ENCODE measurements around the gene TMEM234. TPM values are rescaled to one million over a fixed set of nuclear protein-coding genes. Genes with fewer than 3 reads are reported as not detected.
"Not testable (repeated sequence)": the region's sequence is repeated elsewhere in the genome, so short reads cannot be mapped to it uniquely, and the experiment has no call there.

The TMEM234 gene
- 17.1 and 21.7 TPM in 2 replicates for total RNA-seq

GRCh38 chr1:32221980-32222755 lies at the start of gene TMEM234, which contains the start of gene EIF3I:
Gene TMEM234, minus strand, starts transcription at chr1:32222353. Its CDS starts 31 bp downstream, at chr1:32222322.
Gene EIF3I, plus strand, starts transcription at chr1:32222407. Its CDS starts 35 bp downstream, at chr1:32222442.
- intact Hi-C loops (cut with micrococcal nuclease): loop anchor here (1.0 to 2.0 kb wide), 10 partner anchors 17 to 172 kb away; partner anchors contain the start of genes BSDC1, CCDC28B, IQCC and KPNA6

- intact Hi-C loops (cut with micrococcal nuclease): no loop called here
These were observed 47.6 kb upstream of the TMEM234 start for GRCh38 chr1:32269744-32270143.

GRCh38 chr1:32266921-32267591 lies 44.9 kb upstream of the TMEM234 start:
- intact Hi-C loops (cut with micrococcal nuclease): loop anchor here (1.0 kb wide), 2 partner anchors 12 to 17 kb away; no protein-coding TSS in a partner anchor

- intact Hi-C loops (cut with micrococcal nuclease): no loop called here
These were observed 43.7 kb upstream of the TMEM234 start for GRCh38 chr1:32265846-32266245.

- intact Hi-C loops (cut with micrococcal nuclease): loop anchor here (1.0 kb wide), 1 partner anchor 7 kb away; no protein-coding TSS in a partner anchor
These were observed 41.6 kb upstream of the TMEM234 start for GRCh38 chr1:32263744-32264143.

- intact Hi-C loops (cut with micrococcal nuclease): not testable (repeated sequence)
These were observed 41.1 kb upstream of the TMEM234 start for GRCh38 chr1:32263236-32263593.

GRCh38 chr1:32257227-32257508 lies 35.0 kb upstream of the TMEM234 start:
- intact Hi-C loops (cut with micrococcal nuclease): loop anchor here (5.0 to 10.0 kb wide), 2 partner anchors 65 to 242 kb away; partner anchors contain the start of gene KHDRBS1

- intact Hi-C loops (cut with micrococcal nuclease): loop anchor here (1.0 to 10.0 kb wide), 4 partner anchors 8 to 242 kb away; partner anchors contain the start of genes HDAC1 and KHDRBS1
These were observed 34.5 kb upstream of the TMEM234 start for GRCh38 chr1:32256473-32257226.

- intact Hi-C loops (cut with micrococcal nuclease): loop anchor here (1.0 to 10.0 kb wide), 7 partner anchors 9 to 241 kb away; partner anchors contain the start of genes HDAC1 and KHDRBS1
These were observed 33.2 kb upstream of the TMEM234 start for GRCh38 chr1:32255072-32256071.

GRCh38 chr1:32250893-32251716 lies 29.0 kb upstream of the TMEM234 start, which contains the start of gene LCK:
Gene LCK, plus strand, starts transcription at chr1:32251265. Its CDS starts 23,065 bp downstream, at chr1:32274330.
- intact Hi-C loops (cut with micrococcal nuclease): loop anchor here (1.0 to 10.0 kb wide), 8 partner anchors 10 to 309 kb away; partner anchors contain the start of genes CCDC28B, EIF3I, KHDRBS1 and TMEM234

- intact Hi-C loops (cut with micrococcal nuclease): loop anchor here (1.0 to 10.0 kb wide), 8 partner anchors 9 to 308 kb away; partner anchors contain the start of genes CCDC28B, EIF3I, KHDRBS1 and TMEM234
These were observed 27.8 kb upstream of the TMEM234 start for GRCh38 chr1:32249831-32250525.

- intact Hi-C loops (cut with micrococcal nuclease): no loop called here
These were observed 26.1 kb upstream of the TMEM234 start for GRCh38 chr1:32247983-32248889.

GRCh38 chr1:32247452-32247851 lies 25.3 kb upstream of the TMEM234 start:
- intact Hi-C loops (cut with micrococcal nuclease): no loop called here

- intact Hi-C loops (cut with micrococcal nuclease): no loop called here
These were observed 24.7 kb upstream of the TMEM234 start, which contains the start of gene FAM167B for GRCh38 chr1:32246888-32247273. Gene FAM167B, plus strand, starts transcription at chr1:32247222. Its CDS starts 200 bp downstream, at chr1:32247422.

- intact Hi-C loops (cut with micrococcal nuclease): no loop called here
These were observed 20.2 kb upstream of the TMEM234 start for GRCh38 chr1:32242341-32242851.

GRCh38 chr1:32241001-32241763 lies 19.0 kb upstream of the TMEM234 start:
- intact Hi-C loops (cut with micrococcal nuclease): loop anchor here (1.0 to 2.0 kb wide), 2 partner anchors 9 to 18 kb away; partner anchors contain the start of genes EIF3I and TMEM234

All from T-helper 1 cell treated with Interleukin-12 subunit alpha and Interleukin-12 subunit beta and Interleukin-4 antibody, amounts not matched to agents 30 ng/mL and 1 ng/mL, for 36 hours (primary cell).